Nephron progenitor cell (in vitro differentiated cells): ENCODE data around the gene ONECUT2.

Experiments
- DNase-seq: peaks from one replicate; pipeline ENCODE4 v3.0.0; 2021
- H3K27ac Mint-ChIP-seq: 2 replicates; pipeline ENCODE4 v1.8.0; 2021; ENCODE audit warnings: mild to moderate bottlenecking, moderate library complexity, mixed read lengths
- H3K27me3 Mint-ChIP-seq: 2 replicates; pipeline ENCODE4 v1.8.0; 2021; ENCODE audit warnings: mild to moderate bottlenecking, low read depth, mixed read lengths; ENCODE audit not compliant: poor library complexity
- H3K36me3 Mint-ChIP-seq: 2 replicates; pipeline ENCODE4 v1.8.0; 2021; ENCODE audit warnings: low read depth, mixed read lengths
- H3K4me1 Mint-ChIP-seq: 2 replicates; pipeline ENCODE4 v1.8.0; 2021; ENCODE audit warnings: mixed read lengths
- H3K4me3 Mint-ChIP-seq: 2 replicates; pipeline ENCODE4 v1.8.0; 2021; ENCODE audit warnings: mild to moderate bottlenecking, moderate library complexity, mixed read lengths
- H3K9me3 Mint-ChIP-seq: 2 replicates; pipeline ENCODE4 v1.8.0; 2021; ENCODE audit warnings: mild to moderate bottlenecking, moderate library complexity, mixed read lengths
- TF ChIP-seq, protein P1 (sequence below): fragments of 200-600 bp; sonication (generic); IDR thresholded peaks from 2 replicates; pipeline ENCODE4 v1.5.0; 2021; ENCODE audit warnings: antibody characterized with exemption

ONECUT2 gene

DNA sequence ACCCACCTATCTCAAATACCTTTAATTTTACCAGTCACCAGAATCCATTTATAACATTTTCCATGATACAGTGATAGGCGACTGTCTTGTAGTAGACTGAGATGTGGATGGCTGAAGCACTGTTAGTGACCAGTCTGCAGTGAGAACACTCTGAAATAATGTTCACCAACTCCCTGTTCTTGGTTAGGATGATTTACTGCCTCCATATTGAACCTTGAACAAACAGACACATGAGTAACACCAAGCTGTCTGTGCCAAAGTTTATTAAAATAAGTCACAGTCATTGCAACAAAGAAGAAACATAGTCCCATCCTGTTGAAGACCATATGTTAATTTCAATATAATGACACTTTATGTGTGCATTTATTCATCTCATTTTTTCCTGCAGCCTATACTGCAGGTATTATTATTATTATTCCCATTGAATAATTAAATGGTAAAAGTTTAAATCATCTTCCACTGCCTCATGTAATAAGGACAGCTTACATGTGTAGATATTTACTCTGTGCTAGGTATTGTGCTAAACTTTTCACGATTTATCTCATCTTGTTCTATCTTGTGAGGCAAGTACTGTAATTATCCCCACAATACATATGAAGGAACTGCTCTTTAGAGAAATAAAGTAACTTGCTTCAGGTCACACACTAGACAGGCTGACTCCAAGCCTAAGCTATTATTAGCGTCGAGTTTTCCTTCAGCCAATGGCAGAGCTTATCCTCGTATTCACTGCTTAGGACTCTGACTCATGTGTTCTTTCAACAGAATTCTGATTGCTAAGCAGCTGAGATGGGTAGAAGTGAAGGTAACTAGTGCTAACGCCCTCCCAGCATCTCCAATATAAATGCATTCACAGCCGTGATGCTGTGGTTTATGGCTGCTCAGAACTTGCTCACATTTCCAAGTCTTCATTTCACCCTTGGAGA lies 62.5 kb downstream of the ONECUT2 start:
- no peaks in the 10 kb centered on the region for H3K4me1 Mint-ChIP-seq
- H3K9me3 Mint-ChIP-seq = peaks cover 4% of the 10 kb centered on the region
- H3K36me3 Mint-ChIP-seq = no peaks in the 10 kb centered on the region
- no peak overlapping the region for H3K27ac Mint-ChIP-seq
- peaks cover 32% of the 10 kb centered on the region for H3K27me3 Mint-ChIP-seq
- H3K4me3 Mint-ChIP-seq = no peak overlapping the region
- TF ChIP-seq, protein P1, sequence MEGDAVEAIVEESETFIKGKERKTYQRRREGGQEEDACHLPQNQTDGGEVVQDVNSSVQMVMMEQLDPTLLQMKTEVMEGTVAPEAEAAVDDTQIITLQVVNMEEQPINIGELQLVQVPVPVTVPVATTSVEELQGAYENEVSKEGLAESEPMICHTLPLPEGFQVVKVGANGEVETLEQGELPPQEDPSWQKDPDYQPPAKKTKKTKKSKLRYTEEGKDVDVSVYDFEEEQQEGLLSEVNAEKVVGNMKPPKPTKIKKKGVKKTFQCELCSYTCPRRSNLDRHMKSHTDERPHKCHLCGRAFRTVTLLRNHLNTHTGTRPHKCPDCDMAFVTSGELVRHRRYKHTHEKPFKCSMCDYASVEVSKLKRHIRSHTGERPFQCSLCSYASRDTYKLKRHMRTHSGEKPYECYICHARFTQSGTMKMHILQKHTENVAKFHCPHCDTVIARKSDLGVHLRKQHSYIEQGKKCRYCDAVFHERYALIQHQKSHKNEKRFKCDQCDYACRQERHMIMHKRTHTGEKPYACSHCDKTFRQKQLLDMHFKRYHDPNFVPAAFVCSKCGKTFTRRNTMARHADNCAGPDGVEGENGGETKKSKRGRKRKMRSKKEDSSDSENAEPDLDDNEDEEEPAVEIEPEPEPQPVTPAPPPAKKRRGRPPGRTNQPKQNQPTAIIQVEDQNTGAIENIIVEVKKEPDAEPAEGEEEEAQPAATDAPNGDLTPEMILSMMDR = no peak
- DNase-seq = no peak

DNA sequence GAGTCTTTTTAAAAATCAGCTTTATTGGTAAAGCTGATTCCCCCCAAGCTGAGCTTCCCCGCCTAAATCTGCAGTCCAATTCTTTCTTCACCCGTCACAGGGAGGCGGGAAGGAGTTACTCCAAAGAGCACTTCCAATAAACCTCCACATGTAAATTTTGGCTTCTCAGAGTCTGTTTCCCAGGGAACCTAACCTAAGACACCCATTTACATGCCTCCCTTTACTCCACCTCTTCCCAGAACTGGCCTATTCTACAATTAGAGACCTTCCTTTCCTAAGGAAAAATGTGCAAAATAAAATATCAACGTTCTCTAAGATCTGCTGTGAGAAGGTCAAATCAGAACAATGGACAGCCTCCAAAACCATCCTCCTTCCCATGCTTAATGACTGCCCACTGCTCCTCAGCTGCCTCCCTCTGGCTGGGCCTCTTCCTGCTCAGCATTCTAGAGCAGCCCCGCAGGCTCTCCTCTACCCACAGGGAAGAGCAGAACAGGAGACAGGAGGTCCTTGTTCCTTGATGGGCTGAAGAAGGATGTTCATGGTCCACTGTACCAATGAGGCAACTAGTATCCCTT lies 63.6 kb downstream of the ONECUT2 start:
- Mint-ChIP-seq H3K4me1 (no peaks in the 10 kb centered on the region), H3K36me3 (no peaks in the 10 kb centered on the region), H3K4me3 (no peak overlapping the region), H3K9me3 (peaks cover 4% of the 10 kb centered on the region), H3K27me3 (peaks cover 33% of the 10 kb centered on the region), H3K27ac (no peak overlapping the region)
- TF ChIP-seq, protein P1 = no peak
- no peak for DNase-seq

DNA sequence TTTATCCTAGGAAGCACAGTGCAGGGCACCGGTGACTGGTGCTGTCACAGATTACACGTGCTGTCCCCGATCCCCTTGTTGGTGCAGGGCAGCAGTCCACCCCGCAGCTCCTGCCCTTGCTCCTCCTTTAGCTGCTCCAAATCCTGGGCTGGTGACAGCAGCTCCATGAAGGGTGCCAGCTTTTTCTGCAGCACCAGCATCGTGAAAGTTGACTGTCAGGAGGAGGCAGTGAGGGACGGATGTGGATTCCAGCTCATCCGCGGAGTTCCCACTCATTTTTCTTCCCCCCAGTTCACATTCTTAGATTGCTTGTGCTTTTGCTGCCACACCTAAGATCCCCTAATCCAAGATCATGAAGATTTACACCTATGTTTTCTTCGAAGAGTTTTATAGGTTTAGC lies 67.5 kb downstream of the ONECUT2 start:
- no peak overlapping the region for H3K27ac Mint-ChIP-seq
- H3K27me3 Mint-ChIP-seq = peaks cover 55% of the 10 kb centered on the region
- DNase-seq = no peak
- no peaks in the 10 kb centered on the region for H3K4me1 Mint-ChIP-seq
- no peak overlapping the region for H3K4me3 Mint-ChIP-seq
- no peaks in the 10 kb centered on the region for H3K9me3 Mint-ChIP-seq
- no peaks in the 10 kb centered on the region for H3K36me3 Mint-ChIP-seq
- TF ChIP-seq, protein P1 = no peak

DNA sequence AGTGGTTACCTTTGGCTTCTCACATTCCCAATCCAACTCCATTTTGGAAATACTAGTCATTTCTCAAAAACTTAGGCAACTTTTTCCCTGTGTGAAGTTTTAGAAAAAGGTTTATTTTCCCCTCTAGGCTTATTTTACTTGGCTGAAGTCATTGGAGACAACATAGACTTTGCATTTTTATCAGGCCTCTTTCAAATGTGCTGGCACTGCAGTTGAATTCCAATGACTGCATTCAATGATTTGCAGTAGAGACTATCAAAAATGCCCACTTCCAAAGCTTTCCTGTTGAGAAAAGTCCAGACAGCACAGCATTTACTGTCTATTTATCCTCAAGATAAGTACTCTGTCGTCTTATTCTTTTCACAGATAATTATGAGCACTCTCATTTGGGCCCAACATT lies 70.1 kb downstream of the ONECUT2 start:
- TF ChIP-seq, protein P1 = no peak
- Mint-ChIP-seq H3K9me3 (no peaks in the 10 kb centered on the region), H3K4me1 (no peaks in the 10 kb centered on the region), H3K4me3 (no peak overlapping the region), H3K36me3 (no peaks in the 10 kb centered on the region), H3K27me3 (peaks cover 60% of the 10 kb centered on the region), H3K27ac (no peak overlapping the region)
- DNase-seq = no peak

DNA sequence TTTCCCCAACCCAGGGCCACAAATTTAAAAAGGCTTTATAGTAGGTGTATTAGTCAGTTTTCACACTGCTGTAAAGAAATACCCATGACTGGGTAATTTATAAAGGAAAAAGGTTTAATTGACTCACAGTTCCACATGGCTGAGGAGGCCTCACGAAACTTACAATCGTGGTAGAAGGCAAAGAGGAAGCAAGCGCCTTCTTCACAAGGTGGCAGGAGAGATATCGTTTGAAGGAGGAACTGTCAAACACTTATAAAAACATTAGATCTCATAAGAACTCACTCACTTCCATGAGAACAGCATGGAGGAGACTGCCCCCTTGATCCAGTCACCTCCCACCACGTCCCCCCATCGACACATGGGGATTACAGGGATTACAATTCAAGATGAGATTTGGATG lies 80.9 kb downstream of the ONECUT2 start:
- no peaks in the 10 kb centered on the region for H3K4me1 Mint-ChIP-seq
- TF ChIP-seq, protein P1 = no peak
- H3K9me3 Mint-ChIP-seq = no peaks in the 10 kb centered on the region
- peaks cover 36% of the 10 kb centered on the region for H3K27me3 Mint-ChIP-seq
- no peaks in the 10 kb centered on the region for H3K36me3 Mint-ChIP-seq
- no peak for DNase-seq
- no peak overlapping the region for H3K27ac Mint-ChIP-seq
- no peak overlapping the region for H3K4me3 Mint-ChIP-seq
